Erythroblast (primary cell): Measurements from ENCODE around the gene GMEB2.

ENCODE experiments used
- GATA1 ChIP-seq: IDR thresholded peaks from 2 replicates; pipeline ENCODE4 v1.6.1; 2011; ENCODE audit warnings: low read depth, mild to moderate bottlenecking, control low read depth, low read length, moderate library complexity
- POLR2A ChIP-seq: IDR thresholded peaks from 2 replicates; pipeline ENCODE4 v1.6.1; 2011; ENCODE audit warnings: mild to moderate bottlenecking, low read length

DNA sequence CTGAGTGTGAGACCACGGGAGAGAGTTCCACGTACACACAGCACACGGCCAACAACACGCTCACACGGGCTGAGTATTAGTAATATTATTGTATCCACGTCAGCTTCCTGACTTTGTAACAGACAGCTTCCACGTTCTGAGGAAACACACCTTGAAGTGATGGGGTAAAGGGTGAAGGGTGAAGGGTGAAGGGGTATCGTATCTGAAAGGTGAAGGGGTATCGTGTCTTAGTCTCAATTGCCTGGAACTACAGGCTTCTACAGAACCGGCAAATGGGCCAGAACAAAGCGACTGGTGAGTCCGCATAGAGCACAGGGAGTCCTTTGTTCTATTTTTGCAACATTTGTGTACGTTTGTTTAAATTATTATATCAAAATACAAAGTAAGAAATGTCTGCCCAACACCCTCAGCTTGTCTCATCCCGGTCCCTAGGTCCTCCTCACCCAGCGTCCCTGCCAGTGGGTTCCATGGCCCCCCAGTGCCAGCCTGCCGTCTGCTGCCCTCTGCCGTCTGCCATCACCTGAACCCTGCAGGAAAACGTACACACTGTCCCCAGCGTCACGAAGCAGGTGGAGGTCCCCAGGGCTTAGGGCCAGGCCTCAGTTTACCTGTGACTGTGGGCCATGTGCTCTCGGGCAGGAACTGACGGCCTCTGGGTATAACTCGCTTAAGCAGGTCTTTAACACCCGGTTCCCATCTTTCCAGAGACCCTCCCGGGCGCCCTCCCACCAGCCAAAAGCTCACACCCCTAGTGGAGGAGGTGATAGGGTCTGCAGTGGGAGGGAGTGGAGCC lies 48.5 kb downstream of the GMEB2 start:
- TF ChIP-seq POLR2A (no peak), GATA1 (no peak)
